Measurements from ENCODE around the gene PCSK4.

PCSK4 gene

DNA sequence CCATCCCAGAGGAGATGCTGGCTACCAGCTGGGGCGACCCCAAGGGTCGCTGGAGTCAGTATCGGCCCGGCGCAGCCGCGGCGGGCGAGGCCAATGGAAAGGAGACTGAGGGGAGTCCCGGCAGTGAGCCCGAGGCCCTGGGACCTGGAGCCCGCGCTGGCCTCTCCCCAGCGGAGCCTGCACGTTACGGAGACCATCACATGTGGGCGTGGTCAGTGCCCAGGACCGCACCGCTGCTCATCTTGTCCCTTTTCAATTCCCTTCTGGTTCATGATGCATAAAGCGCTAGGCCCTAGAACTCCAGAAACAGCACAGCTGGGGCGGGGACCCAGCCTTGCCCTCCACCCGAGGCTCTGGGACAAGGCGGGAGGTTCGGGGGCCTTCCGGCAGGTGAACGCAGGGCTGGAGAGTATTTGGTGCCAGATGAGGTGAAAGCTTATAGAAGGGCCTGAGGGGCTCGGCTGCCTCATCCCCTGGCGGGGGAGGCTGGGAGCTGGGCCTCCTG lies 19.1 kb downstream of the PCSK4 start:
- H3K27ac ChIP-seq (ENCODE audit: low read depth in 2 of 2, low read length in 2 of 2), result no peak overlapping the region
- no peaks in the 10 kb centered on the region for H3K9me3 ChIP-seq (ENCODE audit: control insufficient read depth in 2 of 2, low read length in 2 of 2)
- H3K4me3 ChIP-seq (ENCODE audit: low read length in 2 of 2), result peak overlapping the region; percentile 20 to 48
- H3K4me1 ChIP-seq (ENCODE audit: control insufficient read depth in 2 of 2, insufficient read depth in 2 of 2, low read length in 2 of 2), result peaks cover 27 to 35% of the 10 kb centered on the region in 2 donors
- no peak overlapping the region for H3K9ac ChIP-seq (ENCODE audit: low read depth in 1 of 2, low read length in 2 of 2)
- H3K36me3 ChIP-seq (ENCODE audit: control insufficient read depth in 2 of 2, insufficient read depth in 2 of 2, low read length in 2 of 2), result no peaks in the 10 kb centered on the region
- peaks cover 33 to 49% of the 10 kb centered on the region in 2 donors for H3K27me3 ChIP-seq (ENCODE audit: control insufficient read depth in 2 of 2, insufficient read depth in 2 of 2, low read length in 2 of 2)

DNA sequence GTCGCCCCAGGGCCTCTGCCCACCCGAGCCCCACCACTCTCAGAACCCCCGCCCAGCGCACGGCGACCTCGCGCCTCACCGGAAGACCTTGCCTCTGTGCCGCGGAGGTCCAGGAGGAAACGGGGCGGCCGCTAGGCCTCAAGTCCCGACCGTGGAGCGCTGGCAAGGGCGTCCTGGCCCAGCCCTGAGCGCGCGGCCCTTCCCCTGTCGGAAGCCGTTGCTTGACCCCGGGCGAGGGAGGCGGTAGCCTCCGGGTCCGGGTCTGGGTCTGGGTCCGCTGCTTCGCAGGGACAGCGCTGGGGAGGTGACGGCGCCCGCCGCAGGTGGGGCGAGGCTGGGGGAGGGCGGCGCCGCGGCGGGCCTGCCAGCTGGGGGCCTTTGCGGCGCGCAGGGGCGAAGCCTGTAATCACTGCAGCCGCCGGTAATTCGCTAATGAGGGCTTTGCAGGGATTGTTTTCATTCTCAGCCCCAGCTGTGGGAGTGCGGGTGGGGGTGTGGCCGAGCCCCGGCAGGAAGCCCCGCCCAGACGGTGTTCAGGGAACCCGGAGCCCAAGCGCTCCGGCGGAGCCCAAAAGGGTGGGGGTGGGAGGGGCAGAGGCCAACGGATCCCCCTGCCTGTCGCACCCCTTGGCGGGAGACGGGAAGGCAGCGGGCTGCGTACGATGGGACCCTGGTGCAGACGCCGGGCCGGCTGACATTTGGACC lies 19.7 kb downstream of the PCSK4 start:
- Histone ChIP-seq H3K36me3 (ENCODE audit: control insufficient read depth in 2 of 2, insufficient read depth in 2 of 2, low read length in 2 of 2) (no peaks in the 10 kb centered on the region), H3K4me3 (ENCODE audit: low read length in 2 of 2) (peak overlapping the region; percentile 48 to 55), H3K27me3 (ENCODE audit: control insufficient read depth in 2 of 2, insufficient read depth in 2 of 2, low read length in 2 of 2) (peaks cover 33 to 54% of the 10 kb centered on the region in 2 donors), H3K4me1 (ENCODE audit: control insufficient read depth in 2 of 2, insufficient read depth in 2 of 2, low read length in 2 of 2) (peaks cover 32 to 35% of the 10 kb centered on the region in 2 donors), H3K9ac (ENCODE audit: low read depth in 1 of 2, low read length in 2 of 2) (no peak overlapping the region), H3K27ac (ENCODE audit: low read depth in 2 of 2, low read length in 2 of 2) (no peak overlapping the region), H3K9me3 (ENCODE audit: control insufficient read depth in 2 of 2, low read length in 2 of 2) (no peaks in the 10 kb centered on the region)

DNA sequence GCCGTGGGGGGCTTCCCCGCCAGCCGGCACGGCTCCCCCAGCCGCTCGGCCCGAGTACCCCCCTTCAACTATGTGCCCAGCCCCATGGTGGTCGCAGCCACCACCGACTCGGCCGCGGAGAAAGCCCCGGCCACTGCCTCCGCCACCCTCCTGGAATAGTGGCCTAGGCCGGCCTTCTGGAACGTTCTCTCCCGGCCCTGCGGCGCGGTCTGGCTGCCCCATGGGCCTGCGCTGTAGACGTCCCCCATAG lies 20.2 kb downstream of the PCSK4 start:
- Histone ChIP-seq H3K9me3 (ENCODE audit: control insufficient read depth in 2 of 2, low read length in 2 of 2) (no peaks in the 10 kb centered on the region), H3K27me3 (ENCODE audit: control insufficient read depth in 2 of 2, insufficient read depth in 2 of 2, low read length in 2 of 2) (peaks cover 33 to 54% of the 10 kb centered on the region in 2 donors), H3K27ac (ENCODE audit: low read depth in 2 of 2, low read length in 2 of 2) (no peak overlapping the region), H3K4me3 (ENCODE audit: low read length in 2 of 2) (peak overlapping the region; percentile 41 to 55), H3K9ac (ENCODE audit: low read depth in 1 of 2, low read length in 2 of 2) (no peak overlapping the region), H3K4me1 (ENCODE audit: control insufficient read depth in 2 of 2, insufficient read depth in 2 of 2, low read length in 2 of 2) (peaks cover 33 to 35% of the 10 kb centered on the region in 2 donors), H3K36me3 (ENCODE audit: control insufficient read depth in 2 of 2, insufficient read depth in 2 of 2, low read length in 2 of 2) (no peaks in the 10 kb centered on the region)

DNA sequence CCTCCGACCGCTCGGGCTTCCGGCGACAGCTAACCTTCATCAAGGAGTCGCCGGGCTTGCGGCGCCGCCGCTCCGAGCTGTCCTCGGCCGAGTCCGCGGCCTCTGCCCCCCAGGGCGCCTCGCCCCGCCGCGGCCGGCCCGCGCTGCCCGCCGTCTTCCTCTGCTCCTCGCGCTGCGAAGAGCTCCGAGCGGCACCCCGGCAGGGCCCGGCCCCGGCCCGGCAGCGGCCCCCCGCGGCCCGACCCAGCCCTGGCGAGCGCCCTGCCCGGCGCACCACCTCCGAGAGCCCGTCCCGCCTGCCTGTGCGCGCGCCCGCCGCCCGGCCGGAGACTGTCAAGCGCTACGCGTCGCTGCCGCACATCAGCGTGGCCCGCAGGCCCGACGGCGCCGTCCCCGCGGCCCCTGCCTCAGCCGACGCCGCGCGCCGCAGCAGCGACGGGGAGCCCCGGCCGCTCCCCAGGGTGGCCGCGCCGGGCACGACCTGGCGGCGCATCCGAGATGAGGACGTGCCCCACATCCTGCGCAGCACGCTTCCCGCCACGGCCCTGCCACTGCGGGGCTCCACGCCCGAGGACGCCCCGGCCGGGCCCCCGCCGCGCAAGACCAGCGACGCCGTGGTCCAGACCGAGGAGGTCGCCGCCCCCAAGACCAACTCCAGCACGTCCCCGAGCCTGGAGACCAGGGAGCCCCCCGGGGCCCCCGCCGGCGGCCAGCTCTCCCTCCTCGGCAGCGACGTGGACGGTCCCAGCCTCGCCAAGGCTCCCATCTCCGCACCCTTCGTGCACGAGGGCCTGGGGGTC lies 20.7 kb downstream of the PCSK4 start:
- H3K4me1 ChIP-seq (ENCODE audit: control insufficient read depth in 2 of 2, insufficient read depth in 2 of 2, low read length in 2 of 2), result peaks cover 33 to 35% of the 10 kb centered on the region in 2 donors
- no peak overlapping the region for H3K27ac ChIP-seq (ENCODE audit: low read depth in 2 of 2, low read length in 2 of 2)

DNA sequence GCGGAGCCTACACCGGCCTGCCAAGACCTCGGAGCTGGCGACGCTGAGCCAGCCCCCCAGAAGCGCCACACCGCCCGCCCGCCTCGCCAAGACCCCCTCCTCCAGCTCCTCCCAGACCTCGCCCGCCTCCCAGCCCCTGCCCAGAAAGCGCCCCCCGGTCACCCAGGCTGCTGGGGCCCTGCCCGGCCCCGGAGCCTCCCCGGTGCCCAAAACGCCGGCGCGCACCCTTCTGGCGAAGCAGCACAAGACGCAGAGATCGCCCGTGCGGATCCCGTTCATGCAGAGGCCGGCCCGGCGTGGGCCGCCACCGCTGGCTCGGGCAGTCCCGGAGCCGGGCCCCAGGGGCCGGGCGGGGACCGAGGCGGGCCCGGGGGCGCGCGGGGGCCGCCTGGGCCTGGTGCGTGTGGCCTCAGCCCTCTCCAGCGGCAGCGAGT lies 21.3 kb downstream of the PCSK4 start:
- H3K27ac ChIP-seq (ENCODE audit: low read depth in 2 of 2, low read length in 2 of 2), result no peak overlapping the region
- H3K4me3 ChIP-seq (ENCODE audit: low read length in 2 of 2), result no peak overlapping the region
- no peak overlapping the region for H3K9ac ChIP-seq (ENCODE audit: low read depth in 1 of 2, low read length in 2 of 2)
- H3K27me3 ChIP-seq (ENCODE audit: control insufficient read depth in 2 of 2, insufficient read depth in 2 of 2, low read length in 2 of 2), result peaks cover 33 to 54% of the 10 kb centered on the region in 2 donors
- no peaks in the 10 kb centered on the region for H3K36me3 ChIP-seq (ENCODE audit: control insufficient read depth in 2 of 2, insufficient read depth in 2 of 2, low read length in 2 of 2)
- no peaks in the 10 kb centered on the region for H3K9me3 ChIP-seq (ENCODE audit: control insufficient read depth in 2 of 2, low read length in 2 of 2)
- peaks cover 33 to 35% of the 10 kb centered on the region in 2 donors for H3K4me1 ChIP-seq (ENCODE audit: control insufficient read depth in 2 of 2, insufficient read depth in 2 of 2, low read length in 2 of 2)

More for the DNA sequence above, 20.7 kb downstream of the PCSK4 start:
- Histone ChIP-seq H3K9me3 (ENCODE audit: control insufficient read depth in 2 of 2, low read length in 2 of 2) (no peaks in the 10 kb centered on the region), H3K9ac (ENCODE audit: low read depth in 1 of 2, low read length in 2 of 2) (no peak overlapping the region), H3K27me3 (ENCODE audit: control insufficient read depth in 2 of 2, insufficient read depth in 2 of 2, low read length in 2 of 2) (peaks cover 33 to 54% of the 10 kb centered on the region in 2 donors), H3K4me3 (ENCODE audit: low read length in 2 of 2) (peak overlapping the region in 1 of 2 donors; percentile 55), H3K36me3 (ENCODE audit: control insufficient read depth in 2 of 2, insufficient read depth in 2 of 2, low read length in 2 of 2) (no peaks in the 10 kb centered on the region)

DNA sequence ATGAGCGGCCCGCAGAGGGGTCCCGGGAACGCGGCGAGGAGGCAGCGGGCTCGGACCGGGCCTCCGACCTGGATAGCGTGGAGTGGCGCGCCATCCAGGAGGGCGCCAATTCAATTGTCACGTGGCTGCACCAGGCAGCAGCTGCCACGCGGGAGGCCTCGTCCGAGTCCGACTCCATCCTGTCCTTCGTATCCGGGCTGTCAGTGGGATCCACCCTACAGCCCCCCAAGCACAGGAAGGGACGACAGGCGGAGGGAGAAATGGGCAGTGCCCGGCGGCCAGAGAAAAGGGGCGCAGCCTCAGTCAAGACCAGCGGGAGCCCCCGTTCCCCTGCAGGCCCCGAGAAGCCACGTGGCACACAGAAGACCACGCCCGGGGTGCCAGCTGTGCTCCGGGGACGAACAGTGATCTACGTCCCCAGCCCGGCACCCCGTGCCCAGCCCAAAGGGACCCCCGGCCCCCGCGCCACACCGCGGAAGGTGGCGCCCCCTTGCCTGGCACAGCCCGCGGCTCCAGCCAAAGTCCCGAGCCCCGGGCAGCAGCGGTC lies 21.8 kb downstream of the PCSK4 start:
- peaks cover 33 to 54% of the 10 kb centered on the region in 2 donors for H3K27me3 ChIP-seq (ENCODE audit: control insufficient read depth in 2 of 2, insufficient read depth in 2 of 2, low read length in 2 of 2)
- H3K36me3 ChIP-seq (ENCODE audit: control insufficient read depth in 2 of 2, insufficient read depth in 2 of 2, low read length in 2 of 2), result no peaks in the 10 kb centered on the region
- H3K4me1 ChIP-seq (ENCODE audit: control insufficient read depth in 2 of 2, insufficient read depth in 2 of 2, low read length in 2 of 2), result peaks cover 33 to 35% of the 10 kb centered on the region in 2 donors

DNA sequence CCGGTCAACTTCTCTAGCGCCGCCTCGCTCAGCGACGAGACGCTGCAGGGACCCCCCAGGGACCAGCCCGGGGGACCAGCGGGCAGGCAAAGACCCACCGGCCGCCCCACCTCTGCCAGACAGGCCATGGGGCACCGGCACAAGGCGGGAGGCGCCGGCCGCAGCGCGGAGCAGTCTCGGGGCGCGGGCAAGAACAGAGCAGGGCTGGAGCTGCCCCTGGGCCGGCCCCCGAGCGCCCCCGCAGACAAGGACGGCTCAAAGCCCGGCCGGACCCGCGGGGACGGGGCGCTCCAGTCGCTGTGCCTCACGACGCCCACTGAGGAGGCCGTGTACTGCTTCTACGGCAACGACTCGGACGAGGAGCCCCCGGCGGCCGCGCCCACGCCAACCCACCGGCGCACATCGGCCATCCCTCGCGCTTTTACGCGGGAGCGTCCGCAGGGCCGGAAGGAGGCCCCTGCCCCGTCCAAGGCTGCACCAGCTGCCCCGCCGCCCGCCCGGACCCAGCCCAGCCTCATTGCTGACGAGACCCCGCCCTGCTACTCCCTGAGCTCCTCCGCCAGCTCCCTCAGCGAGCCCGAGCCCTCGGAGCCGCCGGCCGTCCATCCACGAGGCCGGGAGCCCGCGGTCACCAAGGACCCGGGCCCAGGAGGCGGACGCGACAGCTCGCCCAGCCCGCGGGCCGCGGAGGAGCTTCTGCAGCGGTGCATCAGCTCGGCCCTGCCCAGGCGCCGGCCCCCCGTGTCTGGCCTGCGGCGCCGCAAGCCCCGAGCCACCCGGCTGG lies 22.5 kb downstream of the PCSK4 start:
- peaks cover 33 to 35% of the 10 kb centered on the region in 2 donors for H3K4me1 ChIP-seq (ENCODE audit: control insufficient read depth in 2 of 2, insufficient read depth in 2 of 2, low read length in 2 of 2)
- no peak overlapping the region for H3K4me3 ChIP-seq (ENCODE audit: low read length in 2 of 2)

More for the DNA sequence above, 21.8 kb downstream of the PCSK4 start:
- H3K9ac ChIP-seq (ENCODE audit: low read depth in 1 of 2, low read length in 2 of 2), result no peak overlapping the region
- H3K4me3 ChIP-seq (ENCODE audit: low read length in 2 of 2), result no peak overlapping the region
- H3K9me3 ChIP-seq (ENCODE audit: control insufficient read depth in 2 of 2, low read length in 2 of 2), result no peaks in the 10 kb centered on the region
- no peak overlapping the region for H3K27ac ChIP-seq (ENCODE audit: low read depth in 2 of 2, low read length in 2 of 2)

DNA sequence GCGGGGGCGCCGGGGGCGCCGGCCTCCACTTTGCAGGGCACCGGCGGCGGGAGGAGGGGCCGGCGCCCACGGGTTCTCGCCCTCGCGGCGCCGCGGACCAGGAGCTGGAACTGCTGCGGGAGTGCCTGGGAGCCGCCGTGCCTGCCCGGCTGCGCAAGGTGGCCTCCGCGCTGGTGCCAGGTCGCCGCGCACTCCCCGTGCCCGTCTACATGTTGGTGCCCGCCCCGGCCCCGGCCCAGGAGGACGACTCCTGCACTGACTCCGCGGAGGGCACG lies 23.0 kb downstream of the PCSK4 start:
- no peak overlapping the region for H3K9ac ChIP-seq (ENCODE audit: low read depth in 1 of 2, low read length in 2 of 2)
- H3K36me3 ChIP-seq (ENCODE audit: control insufficient read depth in 2 of 2, insufficient read depth in 2 of 2, low read length in 2 of 2), result no peaks in the 10 kb centered on the region
- H3K27ac ChIP-seq (ENCODE audit: low read depth in 2 of 2, low read length in 2 of 2), result no peak overlapping the region
- peaks cover 33 to 35% of the 10 kb centered on the region in 2 donors for H3K4me1 ChIP-seq (ENCODE audit: control insufficient read depth in 2 of 2, insufficient read depth in 2 of 2, low read length in 2 of 2)
- no peak overlapping the region for H3K4me3 ChIP-seq (ENCODE audit: low read length in 2 of 2)
- H3K9me3 ChIP-seq (ENCODE audit: control insufficient read depth in 2 of 2, low read length in 2 of 2), result no peaks in the 10 kb centered on the region
- peaks cover 25 to 47% of the 10 kb centered on the region in 2 donors for H3K27me3 ChIP-seq (ENCODE audit: control insufficient read depth in 2 of 2, insufficient read depth in 2 of 2, low read length in 2 of 2)

More for the DNA sequence above, 22.5 kb downstream of the PCSK4 start:
- Histone ChIP-seq H3K27ac (ENCODE audit: low read depth in 2 of 2, low read length in 2 of 2) (no peak overlapping the region), H3K9me3 (ENCODE audit: control insufficient read depth in 2 of 2, low read length in 2 of 2) (no peaks in the 10 kb centered on the region), H3K36me3 (ENCODE audit: control insufficient read depth in 2 of 2, insufficient read depth in 2 of 2, low read length in 2 of 2) (no peaks in the 10 kb centered on the region), H3K9ac (ENCODE audit: low read depth in 1 of 2, low read length in 2 of 2) (no peak overlapping the region), H3K27me3 (ENCODE audit: control insufficient read depth in 2 of 2, insufficient read depth in 2 of 2, low read length in 2 of 2) (peaks cover 29 to 52% of the 10 kb centered on the region in 2 donors)

DNA sequence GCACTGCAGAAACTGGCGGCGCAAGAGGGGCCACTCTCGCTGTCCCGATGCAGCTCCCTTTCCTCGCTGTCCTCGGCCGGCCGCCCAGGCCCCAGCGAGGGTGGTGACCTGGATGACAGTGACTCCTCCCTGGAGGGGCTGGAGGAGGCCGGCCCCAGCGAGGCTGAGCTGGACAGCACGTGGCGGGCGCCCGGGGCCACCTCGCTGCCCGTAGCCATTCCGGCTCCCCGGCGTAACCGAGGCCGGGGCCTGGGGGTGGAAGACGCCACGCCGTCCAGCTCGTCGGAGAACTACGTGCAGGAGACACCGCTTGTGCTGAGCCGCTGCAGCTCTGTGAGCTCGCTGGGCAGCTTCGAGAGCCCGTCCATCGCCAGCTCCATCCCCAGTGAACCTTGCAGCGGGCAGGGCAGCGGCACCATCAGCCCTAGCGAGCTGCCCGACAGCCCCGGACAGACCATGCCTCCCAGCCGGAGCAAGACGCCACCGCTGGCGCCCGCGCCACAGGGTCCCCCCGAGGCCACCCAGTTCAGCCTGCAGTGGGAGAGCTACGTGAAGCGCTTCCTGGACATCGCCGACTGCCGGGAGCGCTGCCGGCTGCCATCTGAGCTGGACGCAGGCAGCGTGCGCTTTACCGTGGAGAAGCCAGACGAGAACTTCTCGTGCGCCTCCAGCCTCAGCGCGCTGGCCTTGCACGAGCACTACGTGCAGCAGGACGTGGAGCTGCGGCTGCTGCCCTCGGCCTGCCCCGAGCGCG lies 23.5 kb downstream of the PCSK4 start:
- H3K36me3 ChIP-seq (ENCODE audit: control insufficient read depth in 2 of 2, insufficient read depth in 2 of 2, low read length in 2 of 2), result no peaks in the 10 kb centered on the region
- no peak overlapping the region for H3K4me3 ChIP-seq (ENCODE audit: low read length in 2 of 2)
- H3K27ac ChIP-seq (ENCODE audit: low read depth in 2 of 2, low read length in 2 of 2), result no peak overlapping the region
- H3K27me3 ChIP-seq (ENCODE audit: control insufficient read depth in 2 of 2, insufficient read depth in 2 of 2, low read length in 2 of 2), result peaks cover 20 to 42% of the 10 kb centered on the region in 2 donors
- H3K9me3 ChIP-seq (ENCODE audit: control insufficient read depth in 2 of 2, low read length in 2 of 2), result no peaks in the 10 kb centered on the region
- H3K9ac ChIP-seq (ENCODE audit: low read depth in 1 of 2, low read length in 2 of 2), result no peak overlapping the region
- peaks cover 32 to 33% of the 10 kb centered on the region in 2 donors for H3K4me1 ChIP-seq (ENCODE audit: control insufficient read depth in 2 of 2, insufficient read depth in 2 of 2, low read length in 2 of 2)
